IPS-NIHi7 (cell line): Measurements from ENCODE around the gene TBK1.
"Not testable (repeated sequence)": the region's sequence is repeated elsewhere in the genome, so short reads cannot be mapped to it uniquely, and the experiment has no call there.

ENCODE experiments used
- DNase-seq: peaks from one replicate; pipeline ENCODE4 v3.0.0; 2012; ENCODE audit warnings: mixed read lengths; ENCODE audit errors: extremely low spot score

TBK1 gene

GRCh38 chr12:64496839-64497400 lies 45.0 kb downstream of the TBK1 start:
- no peak for DNase-seq

GRCh38 chr12:64497484-64497883 lies 45.6 kb downstream of the TBK1 start:
- DNase-seq: no peak

- no peak for DNase-seq
These were observed 46.0 kb downstream of the TBK1 start for GRCh38 chr12:64497903-64498302.

GRCh38 chr12:64500394-64500793 lies 48.5 kb downstream of the TBK1 start:
- no peak for DNase-seq

GRCh38 chr12:64501486-64501885 lies 49.6 kb downstream of the TBK1 start:
- no peak for DNase-seq

- no peak for DNase-seq
These were observed 55.0 kb downstream of the TBK1 start for GRCh38 chr12:64506955-64507354.

GRCh38 chr12:64510667-64511066 lies 58.7 kb downstream of the TBK1 start:
- DNase-seq: no peak

GRCh38 chr12:64518396-64518795 lies 66.5 kb downstream of the TBK1 start:
- DNase-seq: no peak

GRCh38 chr12:64521833-64522232 lies 69.9 kb downstream of the TBK1 start:
- no peak for DNase-seq

GRCh38 chr12:64522316-64522715 lies 70.4 kb downstream of the TBK1 start:
- no peak for DNase-seq

GRCh38 chr12:64522807-64523206 lies 70.9 kb downstream of the TBK1 start:
- DNase-seq: no peak

GRCh38 chr12:64523565-64524444 lies 71.9 kb downstream of the TBK1 start:
- DNase-seq: not testable (repeated sequence)

- DNase-seq: no peak
These were observed 73.7 kb downstream of the TBK1 start for GRCh38 chr12:64525461-64526160.

GRCh38 chr12:64526859-64527258 lies 74.9 kb downstream of the TBK1 start:
- DNase-seq: no peak

- DNase-seq: no peak
These were observed 76.7 kb downstream of the TBK1 start for GRCh38 chr12:64528616-64529015.

GRCh38 chr12:64530566-64530965 lies 78.6 kb downstream of the TBK1 start:
- no peak for DNase-seq

GRCh38 chr12:64531665-64532334 lies 79.9 kb downstream of the TBK1 start:
- peak; percentile 39 for DNase-seq

- DNase-seq: no peak
These were observed 80.9 kb downstream of the TBK1 start for GRCh38 chr12:64532734-64533351.

GRCh38 chr12:64534672-64535199 lies 82.8 kb downstream of the TBK1 start:
- DNase-seq: no peak

- no peak for DNase-seq
These were observed 86.2 kb downstream of the TBK1 start for GRCh38 chr12:64538121-64538520.

- peak; percentile 1 for DNase-seq
These were observed 90.6 kb downstream of the TBK1 start for GRCh38 chr12:64542409-64543047.
